Gastrocnemius medialis (tissue), 4 donors: ENCODE measurements around the gene TCP11L2. TPM values are rescaled to one million over a fixed set of nuclear protein-coding genes. Genes with fewer than 3 reads are reported as not detected.
A peak's percentile ranks its signal among the peaks of the same experiment; 100 is the strongest.

ENCODE experiments used
- ATAC-seq, 2 donors: fragments of 150-250 bp; one replicate each; pipeline ENCODE4 v1.9.1; 2016
- DNase-seq, 2 donors: peaks; one replicate each; pipeline ENCODE4 v3.0.0-alpha.2; 2019
- H3K27ac ChIP-seq, 4 donors: fragments of 200-600 bp; sonication (generic); 1 replicate in 1 of 4; 2 replicates in 3 of 4; pipeline ENCODE4 v1.5.1; 2016 to 2018; ENCODE audit warnings: mild to moderate bottlenecking in 2 of 4, moderate library complexity in 1 of 4
- H3K27me3 ChIP-seq, 3 donors: fragments of 200-600 bp; sonication (generic) in 2 of 3; 1 replicate in 1 of 3; 2 replicates in 2 of 3; pipeline versions ENCODE4 v1.5.1 to v1.6.0; 2016 to 2019; ENCODE audit warnings: mild to moderate bottlenecking in 1 of 3, moderate library complexity in 1 of 3
- H3K36me3 ChIP-seq, 2 donors: fragments of 200-600 bp; sonication (generic) in 1 of 2; one replicate each; pipeline ENCODE4 v1.5.1; 2017 to 2018
- H3K4me1 ChIP-seq, 2 donors: fragments of 200-600 bp; sonication (generic) in 1 of 2; one replicate each; pipeline ENCODE4 v1.5.1; 2016 to 2017; ENCODE audit warnings: mild to moderate bottlenecking in 2 of 2
- H3K4me3 ChIP-seq, 4 donors: fragments of 200-600 bp; sonication (generic) in 3 of 4; 1 replicate in 1 of 4; 2 replicates in 3 of 4; pipeline ENCODE4 v1.5.1; 2016 to 2019; ENCODE audit warnings: mild to moderate bottlenecking in 2 of 4
- H3K9me3 ChIP-seq, 3 donors: fragments of 200-600 bp; sonication (generic) in 2 of 3; 1 replicate in 1 of 3; 2 replicates in 2 of 3; pipeline ENCODE4 v1.5.1; 2016 to 2019
- POLR2A ChIP-seq, 2 donors: fragments of 450-650 bp; IDR thresholded peaks; one replicate each; pipeline ENCODE4 v1.6.1; 2017; ENCODE audit warnings: antibody characterized with exemption in 2 of 2, mild to moderate bottlenecking in 2 of 2, moderate library complexity in 2 of 2
- in situ Hi-C, 4 donors: fragments of 200-750 bp; cut with MboI; loops; one replicate each; pipeline versions ENCODE4 v1.15.0 to v1.8.0; 2017; ENCODE audit warnings: low sequenced_read_pairs in 4 of 4
- intact Hi-C: fragments of 100-400 bp; cut with DNase I; formaldehyde crosslinking; loops from one replicate; pipeline ENCODE4 v1.15.1; 2023; ENCODE audit warnings: low total_unique reads
- total RNA-seq, 4 donors: library from RNA; depleted of rRNA; stranded (reverse); fragments of >200 nt; gene quantifications; one replicate each; pipeline versions ENCODE4 v1.1.0 to v1.2.3, GENCODE V29; 2016
- TF ChIP-seq, protein P1 (sequence below), 5 experiments: fragments of 450-650 bp in 3 of 5; fragments of 200-600 bp in 2 of 5; sonication (generic) in 2 of 5; IDR thresholded peaks in 4 of 5; conservative IDR thresholded peaks in 1 of 5; 1 replicate in 4 of 5; 2 replicates in 1 of 5; pipeline ENCODE4 v1.5.1; 2016 to 2019; ENCODE audit warnings: antibody characterized with exemption in 5 of 5, mild to moderate bottlenecking in 3 of 5, moderate library complexity in 3 of 5

The TCP11L2 gene
- 10 to 100 TPM; 39.1 to 51.7 (median 43.9) TPM for total RNA-seq

DNA sequence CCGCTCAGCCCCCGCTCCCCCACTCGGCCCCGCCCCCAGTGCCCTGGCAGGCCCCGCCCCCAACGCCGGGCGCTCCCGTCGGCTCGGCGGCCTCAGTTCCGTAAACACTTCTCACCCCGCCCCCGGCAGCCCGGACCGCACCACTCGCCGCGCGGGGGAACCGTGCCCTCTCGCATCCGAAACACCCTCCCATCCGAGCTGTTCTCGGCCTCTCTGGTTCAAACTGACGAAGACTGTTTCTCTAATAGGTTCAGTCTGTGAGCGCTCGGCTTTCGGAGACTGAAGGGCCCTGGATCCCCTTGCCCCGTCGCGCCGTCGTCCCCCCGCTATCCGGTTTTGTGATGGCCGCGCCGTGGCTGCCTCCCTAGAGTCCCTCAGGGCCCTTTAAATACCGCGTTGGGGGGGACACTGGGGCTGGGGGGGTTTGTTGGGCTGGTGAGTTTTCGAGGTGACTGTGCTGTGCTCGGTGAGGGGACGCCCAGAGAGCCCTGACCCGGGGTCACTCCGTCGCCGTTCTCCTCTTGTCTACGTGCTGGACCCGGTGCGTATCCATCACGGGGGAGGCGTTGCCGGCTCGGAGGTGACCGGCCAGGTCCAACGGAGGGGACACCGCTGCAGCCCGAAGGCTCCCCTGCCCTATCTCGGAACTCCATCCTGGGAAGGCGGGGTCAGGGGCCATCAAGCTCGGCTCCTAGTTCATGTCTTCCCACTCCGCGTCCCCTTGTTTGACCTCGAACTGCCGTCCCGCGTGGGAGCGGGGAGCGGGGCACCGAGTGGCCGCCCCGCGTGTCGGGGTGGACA, at the start of gene TCP11L2:
TCP11L2 (plus strand) TSS at position 333 of the 801 bp plus-strand sequence. CDS start 8,343 bp downstream, outside the sequence.
- ATAC-seq (peak; percentile 57 to 61), DNase-seq (peak; percentile 84 to 86)
- TF ChIP-seq POLR2A (IDR thresholded peaks at IDR 0.05): peak; percentile 79 to 92
- TF ChIP-seq, protein P1, sequence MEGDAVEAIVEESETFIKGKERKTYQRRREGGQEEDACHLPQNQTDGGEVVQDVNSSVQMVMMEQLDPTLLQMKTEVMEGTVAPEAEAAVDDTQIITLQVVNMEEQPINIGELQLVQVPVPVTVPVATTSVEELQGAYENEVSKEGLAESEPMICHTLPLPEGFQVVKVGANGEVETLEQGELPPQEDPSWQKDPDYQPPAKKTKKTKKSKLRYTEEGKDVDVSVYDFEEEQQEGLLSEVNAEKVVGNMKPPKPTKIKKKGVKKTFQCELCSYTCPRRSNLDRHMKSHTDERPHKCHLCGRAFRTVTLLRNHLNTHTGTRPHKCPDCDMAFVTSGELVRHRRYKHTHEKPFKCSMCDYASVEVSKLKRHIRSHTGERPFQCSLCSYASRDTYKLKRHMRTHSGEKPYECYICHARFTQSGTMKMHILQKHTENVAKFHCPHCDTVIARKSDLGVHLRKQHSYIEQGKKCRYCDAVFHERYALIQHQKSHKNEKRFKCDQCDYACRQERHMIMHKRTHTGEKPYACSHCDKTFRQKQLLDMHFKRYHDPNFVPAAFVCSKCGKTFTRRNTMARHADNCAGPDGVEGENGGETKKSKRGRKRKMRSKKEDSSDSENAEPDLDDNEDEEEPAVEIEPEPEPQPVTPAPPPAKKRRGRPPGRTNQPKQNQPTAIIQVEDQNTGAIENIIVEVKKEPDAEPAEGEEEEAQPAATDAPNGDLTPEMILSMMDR (IDR thresholded peaks at IDR 0.05 in 4 of 5, conservative IDR thresholded peaks at IDR 0.05 in 1 of 5): peak in 1 of 5 experiments; percentile 12
- Histone ChIP-seq H3K4me3 (peak within 1 kb of the TSS; percentile 73 to 86 (median 78)), H3K27ac (peak within 1 kb of the TSS; percentile 91 to 97 (median 94)), H3K36me3 (no peaks in the 10 kb centered on the region), H3K4me1 (peaks cover 67 to 70% of the 10 kb centered on the region in 2 donors), H3K9me3 (no peaks in the 10 kb centered on the region), H3K27me3 (no peaks in the 10 kb centered on the region)
- intact Hi-C loops (loop anchor here (2.0 to 5.0 kb wide), 3 partner anchors 40 to 160 kb away; partner anchors contain the start of gene POLR3B), in situ Hi-C loops (loop anchor here in 1 of 4 donors (10.0 kb wide), 1 partner anchor 52 kb away; the partner anchor contains the start of gene POLR3B)

DNA sequence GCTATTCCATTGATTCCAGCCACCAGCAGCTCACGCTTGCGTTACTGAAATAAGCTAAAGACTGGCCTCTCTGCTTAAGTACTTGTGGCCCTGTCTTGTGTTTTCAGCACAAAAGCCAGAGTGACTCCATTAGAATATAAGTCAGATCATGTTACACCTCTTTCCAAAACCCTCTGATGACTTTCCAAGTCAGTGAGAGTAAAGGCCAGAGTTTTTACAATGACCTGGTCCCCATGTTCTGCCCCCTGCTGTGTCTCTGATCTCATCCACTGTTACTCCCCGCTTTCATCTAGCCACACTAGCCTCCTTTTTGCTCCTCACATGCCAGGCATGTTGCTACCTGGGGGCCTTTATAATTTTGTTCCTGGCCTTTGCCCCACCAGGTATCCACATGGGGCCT, 47.8 kb upstream of the TCP11L2 start:
- Histone ChIP-seq H3K9me3 (no peaks in the 10 kb centered on the region), H3K27me3 (no peaks in the 10 kb centered on the region), H3K4me3 (no peak overlapping the region), H3K27ac (no peak overlapping the region), H3K4me1 (no peaks in the 10 kb centered on the region), H3K36me3 (no peaks in the 10 kb centered on the region)
- no peak for TF ChIP-seq POLR2A (IDR thresholded peaks at IDR 0.05)
- intact Hi-C loops (no loop called here), in situ Hi-C loops (no loop called here)
- DNase-seq (no peak), ATAC-seq (peak in 1 of 2 donors; percentile 42)

DNA sequence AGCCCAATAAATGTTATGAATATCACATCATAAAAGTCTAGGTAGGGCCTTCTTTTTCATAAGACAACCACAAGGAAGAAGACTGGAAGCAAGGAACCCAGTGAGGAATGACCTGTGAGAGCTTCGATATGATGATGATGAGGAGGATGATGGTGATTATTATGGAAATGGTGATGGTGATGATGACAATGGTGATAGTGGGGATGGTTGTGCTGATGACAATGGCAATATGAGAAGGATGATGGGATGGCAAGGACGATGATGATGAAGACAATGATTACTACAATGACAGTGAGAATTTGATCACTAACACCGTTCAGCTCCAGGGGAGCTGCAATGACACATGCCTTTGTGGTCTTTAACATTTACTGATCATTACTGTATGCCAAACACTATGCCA, 47.0 kb upstream of the TCP11L2 start:
- ATAC-seq (no peak), DNase-seq (no peak)
- in situ Hi-C loops: no loop called here
- H3K9me3 ChIP-seq: no peaks in the 10 kb centered on the region
- H3K27ac ChIP-seq: no peak overlapping the region
- TF ChIP-seq, protein P1 (IDR thresholded peaks at IDR 0.05 in 4 of 5, conservative IDR thresholded peaks at IDR 0.05 in 1 of 5): no peak
- H3K36me3 ChIP-seq: no peaks in the 10 kb centered on the region
- H3K4me1 ChIP-seq: no peaks in the 10 kb centered on the region
- intact Hi-C loops: no loop called here
- H3K27me3 ChIP-seq: no peaks in the 10 kb centered on the region
- no peak overlapping the region for H3K4me3 ChIP-seq

DNA sequence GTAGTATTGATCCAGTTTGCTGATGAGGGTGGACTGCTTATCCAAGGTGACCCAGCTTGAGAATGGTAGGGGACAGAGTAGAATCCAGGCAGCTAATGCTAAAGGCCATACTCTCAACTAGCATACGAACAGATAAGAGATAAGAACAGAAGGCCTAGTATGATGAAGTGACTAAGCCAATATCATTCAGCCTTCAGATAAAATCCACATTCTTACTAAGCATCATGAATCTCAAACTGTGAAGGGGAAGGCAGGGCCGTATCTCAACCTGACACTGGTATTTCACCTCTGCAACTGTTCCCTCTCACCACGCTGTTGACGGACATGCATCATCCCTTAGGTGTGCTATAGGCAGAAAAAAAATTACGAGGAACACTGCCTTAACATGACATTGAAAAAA, 46.6 kb upstream of the TCP11L2 start:
- no peaks in the 10 kb centered on the region for H3K9me3 ChIP-seq
- no peak overlapping the region for H3K27ac ChIP-seq
- DNase-seq (no peak), ATAC-seq (no peak)
- no peaks in the 10 kb centered on the region for H3K27me3 ChIP-seq
- intact Hi-C loops (no loop called here), in situ Hi-C loops (no loop called here)
- no peaks in the 10 kb centered on the region for H3K4me1 ChIP-seq
- TF ChIP-seq, protein P1 (IDR thresholded peaks at IDR 0.05 in 4 of 5, conservative IDR thresholded peaks at IDR 0.05 in 1 of 5): no peak
- TF ChIP-seq POLR2A (IDR thresholded peaks at IDR 0.05): no peak
- no peak overlapping the region for H3K4me3 ChIP-seq
- H3K36me3 ChIP-seq: no peaks in the 10 kb centered on the region

DNA sequence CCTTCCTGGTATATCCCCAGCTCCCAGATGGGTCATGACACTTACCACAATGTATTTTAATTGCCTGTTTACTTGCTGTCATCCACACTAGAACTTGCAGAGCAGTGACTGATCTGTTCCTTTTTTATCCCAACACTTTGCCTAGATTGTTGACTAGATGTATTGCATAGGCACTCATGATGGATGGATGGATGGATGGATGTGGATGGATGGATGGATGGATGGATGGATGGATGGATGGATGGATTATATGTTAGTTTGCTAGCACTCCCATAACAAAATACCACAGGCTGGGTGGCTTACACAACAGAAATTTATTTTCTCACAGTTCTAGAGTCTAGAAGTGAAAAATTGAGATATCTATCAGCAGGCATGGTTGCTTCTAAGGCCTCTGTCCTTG, 46.0 kb upstream of the TCP11L2 start:
- no peak overlapping the region for H3K4me3 ChIP-seq
- TF ChIP-seq POLR2A (IDR thresholded peaks at IDR 0.05): no peak
- TF ChIP-seq, protein P1 (IDR thresholded peaks at IDR 0.05 in 4 of 5, conservative IDR thresholded peaks at IDR 0.05 in 1 of 5): no peak
- in situ Hi-C loops: no loop called here
- no peaks in the 10 kb centered on the region for H3K9me3 ChIP-seq
- no peak for DNase-seq
- no peak for ATAC-seq
- H3K36me3 ChIP-seq: no peaks in the 10 kb centered on the region
- intact Hi-C loops: no loop called here
- H3K4me1 ChIP-seq: no peaks in the 10 kb centered on the region
- no peaks in the 10 kb centered on the region for H3K27me3 ChIP-seq
- no peak overlapping the region for H3K27ac ChIP-seq
